HG03354 (cell line): ENCODE measurements around the gene CCDC85C.

Experiments used
- ATAC-seq: cut with Tn5 transposase; IDR thresholded peaks from one replicate; pipeline ENCODE4 v1.9.1; 2021; ENCODE audit warnings: mild to moderate bottlenecking; ENCODE audit not compliant: unreplicated experiment, poor library complexity, severe bottlenecking

Gene CCDC85C

GRCh38 chr14:99576761-99577705, 27.0 kb downstream of the CCDC85C start:
- no peak for ATAC-seq

- ATAC-seq = no peak
Measured at GRCh38 chr14:99576304-99576703, 27.7 kb downstream of the CCDC85C start.

DNA sequence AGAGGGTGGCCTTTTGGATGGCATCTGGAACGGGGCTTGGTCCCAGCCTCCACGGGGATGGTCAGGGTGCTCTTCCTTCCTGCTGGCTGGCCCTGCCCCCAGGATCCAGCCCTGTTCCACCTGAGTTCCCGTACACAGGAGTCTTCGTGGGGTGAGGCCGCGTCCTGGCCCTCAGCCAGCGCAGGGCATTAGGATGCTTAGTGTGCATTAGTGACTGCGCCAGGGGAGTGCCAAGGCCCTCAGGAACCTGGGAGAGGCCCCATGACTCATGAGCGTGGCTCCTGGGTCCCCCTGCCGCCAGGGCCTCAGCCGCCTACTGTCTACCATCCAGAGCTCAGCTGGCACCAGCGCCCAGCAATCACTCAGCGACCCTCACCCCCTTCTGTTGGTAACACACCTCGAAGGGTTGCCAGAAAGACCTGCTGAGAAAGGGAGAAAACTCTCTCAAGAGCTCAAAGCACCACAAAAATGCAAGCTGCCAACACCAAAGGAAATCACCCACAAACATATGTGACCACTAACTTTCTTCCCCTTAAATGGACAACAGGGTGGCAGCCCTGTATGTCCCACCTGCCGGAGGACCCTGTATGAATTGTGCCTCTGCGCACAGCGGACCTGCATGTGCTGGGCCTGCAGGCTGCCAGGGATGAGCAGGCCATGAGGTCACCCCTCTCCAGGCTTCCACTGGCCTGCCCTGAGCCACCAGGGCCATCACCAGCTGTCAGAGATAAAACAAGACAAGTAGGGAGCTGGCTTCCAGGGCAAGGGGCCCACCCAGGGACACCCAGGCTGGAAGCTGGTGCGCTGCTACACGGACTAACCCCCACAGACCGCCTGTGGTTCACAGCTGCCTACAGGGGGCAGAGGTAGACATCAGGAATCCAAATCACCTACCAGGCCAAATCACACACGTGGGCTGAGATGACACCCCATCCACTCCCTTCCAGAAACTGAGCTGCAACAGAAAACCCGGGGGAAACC, 28.7 kb downstream of the CCDC85C start:
- no peak for ATAC-seq

DNA sequence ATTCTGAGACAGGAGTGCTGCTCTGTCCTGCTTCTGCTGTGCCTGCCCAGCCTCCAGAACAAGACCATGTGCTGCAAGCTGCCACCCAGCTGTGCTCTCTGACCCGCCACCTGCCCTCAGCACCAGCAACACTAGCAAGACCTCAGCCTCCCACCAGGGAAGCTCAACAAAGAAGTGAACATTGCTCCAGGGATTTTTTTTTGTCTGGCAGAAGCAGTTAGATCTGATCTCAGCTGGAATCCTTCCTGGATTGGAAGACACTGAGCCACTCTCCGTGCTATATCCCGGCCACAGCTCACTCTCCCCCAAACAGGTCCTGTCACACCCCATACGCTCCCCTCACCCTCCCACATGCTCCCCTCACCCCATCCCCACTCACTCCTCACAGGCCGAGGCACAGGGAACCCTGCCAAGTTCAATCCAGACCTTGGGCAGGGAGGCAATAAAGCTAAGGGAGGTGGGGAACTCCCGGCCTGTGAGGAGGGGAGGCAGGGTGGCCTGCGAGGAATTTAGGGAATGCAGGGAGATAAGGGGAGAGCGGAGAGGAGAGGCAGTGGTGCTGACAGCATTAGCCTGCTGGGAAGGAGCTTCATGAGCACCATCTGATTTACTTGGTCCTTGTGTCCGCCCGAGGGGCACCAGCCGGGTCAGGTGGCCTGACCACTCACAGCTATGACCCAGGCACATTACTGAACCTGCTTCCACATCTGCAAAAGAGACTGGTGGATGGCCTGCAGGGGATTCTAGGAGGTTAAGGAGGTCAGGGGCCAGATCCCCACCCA, 29.7 kb downstream of the CCDC85C start:
- ATAC-seq = no peak

DNA sequence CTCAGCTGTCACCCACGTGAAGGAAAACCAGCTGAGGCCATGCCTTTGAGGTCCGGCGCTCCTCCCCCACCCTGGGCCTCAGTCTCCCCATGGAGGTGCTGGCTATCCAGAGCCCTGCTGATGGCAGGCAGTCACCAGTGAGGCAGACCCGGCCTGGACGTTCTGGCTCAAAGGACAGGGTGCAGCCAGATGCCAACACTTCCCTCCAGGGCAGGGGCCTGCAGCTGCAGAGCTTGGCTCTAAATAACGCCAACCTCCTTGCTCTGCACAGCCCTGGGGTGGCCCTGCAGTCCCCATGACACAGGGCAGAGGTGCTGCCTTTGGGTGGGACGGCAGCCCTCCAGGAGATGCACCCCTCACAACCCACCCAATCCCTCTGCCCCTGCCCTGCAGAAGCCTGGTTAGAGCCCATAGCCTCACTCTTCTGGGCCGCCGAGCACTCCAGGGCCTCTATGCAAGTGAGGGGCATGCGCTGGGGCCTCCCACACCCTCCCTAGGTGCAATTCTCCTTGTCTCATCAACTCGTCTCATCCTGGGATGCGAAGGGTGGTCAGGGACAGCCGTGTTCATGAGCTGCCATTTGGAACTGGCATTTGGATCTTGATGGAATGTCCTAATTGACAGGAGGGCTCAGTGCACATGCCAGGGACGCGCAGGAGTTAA, 30.4 kb downstream of the CCDC85C start:
- ATAC-seq = no peak

DNA sequence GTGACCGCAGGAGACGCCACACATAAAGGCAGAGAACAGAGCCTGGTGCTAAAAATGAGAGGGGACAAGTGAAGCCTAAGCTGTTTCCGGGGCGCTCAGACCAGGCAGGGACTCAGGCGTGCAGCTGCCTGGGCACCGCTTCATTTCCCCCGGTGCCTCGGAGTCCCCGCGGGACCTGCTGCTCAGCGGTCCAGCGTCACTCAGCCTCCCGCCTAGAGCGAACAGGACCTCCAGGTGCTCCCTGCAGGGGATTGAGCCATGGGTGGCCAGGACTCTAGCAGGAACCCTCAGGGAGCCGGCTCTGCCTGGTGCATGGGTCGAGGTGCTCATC, 31.0 kb downstream of the CCDC85C start:
- no peak for ATAC-seq

DNA sequence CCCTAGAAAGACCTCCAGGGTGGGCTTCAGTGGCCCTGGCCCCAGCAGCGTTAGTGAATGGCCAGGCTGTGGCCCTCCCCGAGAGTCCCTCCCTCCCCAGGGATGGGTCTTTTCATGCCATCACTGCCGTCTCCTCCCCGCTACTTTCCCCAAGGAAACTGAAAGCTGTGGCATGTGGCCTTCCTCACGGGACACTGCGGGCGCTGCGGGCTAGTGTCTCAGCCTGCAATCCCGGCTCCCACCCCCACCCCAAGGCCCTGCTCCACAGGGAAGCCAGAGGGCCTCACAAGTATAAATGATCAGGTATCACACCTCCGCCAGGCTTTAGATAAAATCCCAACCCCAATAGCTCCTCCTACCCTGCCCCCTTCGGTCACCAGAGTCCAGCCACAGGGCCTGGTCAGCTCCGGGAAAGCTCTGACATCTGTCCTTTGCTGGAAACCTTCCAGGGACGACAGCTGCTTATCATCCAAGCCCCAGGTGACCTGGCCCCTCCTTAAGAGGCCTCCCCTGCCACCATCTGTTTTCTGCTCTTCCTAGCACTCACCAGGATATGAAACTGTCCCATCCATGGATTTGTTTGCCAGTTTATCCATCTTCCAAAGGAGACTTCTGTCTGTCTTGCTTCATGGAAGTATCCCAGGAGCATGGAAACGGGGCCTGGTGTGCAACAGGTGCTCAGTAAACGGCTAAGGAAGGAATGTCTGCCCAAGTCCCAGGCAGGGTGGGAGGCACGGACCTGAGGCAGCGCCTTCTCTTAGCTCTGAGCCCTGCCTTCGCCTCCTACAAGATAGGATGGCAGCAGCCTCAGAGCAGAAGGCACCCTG, 31.6 kb downstream of the CCDC85C start:
- no peak for ATAC-seq

- ATAC-seq = no peak
Measured at GRCh38 chr14:99571303-99571986, 32.6 kb downstream of the CCDC85C start.

GRCh38 chr14:99570544-99571302, 33.3 kb downstream of the CCDC85C start:
- no peak for ATAC-seq

GRCh38 chr14:99569725-99570543, 34.1 kb downstream of the CCDC85C start:
- no peak for ATAC-seq

DNA sequence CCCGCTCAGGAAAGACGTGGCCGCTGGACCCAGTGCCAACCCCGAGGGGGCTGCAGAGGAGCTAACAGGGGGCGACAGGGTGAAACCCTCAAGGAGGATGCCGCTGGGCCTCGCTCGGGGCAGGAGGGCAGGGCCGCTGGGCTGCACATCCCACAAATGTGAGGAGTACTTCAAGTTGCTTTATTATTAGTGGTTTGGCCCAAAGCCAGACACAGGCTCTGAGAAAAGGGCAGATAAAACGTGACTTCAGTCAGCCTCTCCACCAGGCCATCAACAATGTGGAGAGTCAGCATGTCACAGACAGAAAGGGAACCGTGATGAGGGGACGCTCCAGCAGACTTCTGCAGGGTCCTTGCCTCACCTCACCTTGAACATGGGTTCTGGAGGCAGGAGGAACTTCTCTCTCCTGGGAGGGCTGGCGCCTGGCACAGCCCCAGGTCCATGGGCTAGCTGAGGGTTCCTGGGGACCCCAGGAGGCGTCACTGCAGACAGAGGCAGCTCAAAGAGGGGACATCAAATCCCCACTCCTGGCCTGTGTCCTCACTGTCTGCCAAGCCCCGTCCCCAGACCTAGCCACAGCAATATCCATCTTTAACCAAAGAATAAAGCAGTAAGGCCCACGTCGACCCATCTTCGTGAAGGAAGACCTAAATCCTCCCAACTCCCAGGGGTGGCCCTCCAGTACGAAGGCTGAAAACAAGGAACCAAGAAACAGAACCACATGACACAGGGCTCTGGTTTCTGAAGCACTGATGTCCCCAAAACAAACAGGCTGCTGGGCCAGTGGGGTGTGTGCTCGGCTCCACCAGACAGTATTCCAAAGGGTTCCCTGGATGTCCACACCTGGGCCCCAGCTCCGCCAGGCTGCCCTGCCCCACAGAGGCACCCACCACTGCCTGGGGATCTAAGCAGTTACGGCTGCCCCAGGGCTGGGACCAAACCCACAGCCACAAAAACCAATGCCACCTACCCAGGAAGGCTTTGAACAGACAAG, 35.1 kb downstream of the CCDC85C start:
- no peak for ATAC-seq

- no peak for ATAC-seq
Measured at GRCh38 chr14:99566390-99567354, 37.3 kb downstream of the CCDC85C start.

DNA sequence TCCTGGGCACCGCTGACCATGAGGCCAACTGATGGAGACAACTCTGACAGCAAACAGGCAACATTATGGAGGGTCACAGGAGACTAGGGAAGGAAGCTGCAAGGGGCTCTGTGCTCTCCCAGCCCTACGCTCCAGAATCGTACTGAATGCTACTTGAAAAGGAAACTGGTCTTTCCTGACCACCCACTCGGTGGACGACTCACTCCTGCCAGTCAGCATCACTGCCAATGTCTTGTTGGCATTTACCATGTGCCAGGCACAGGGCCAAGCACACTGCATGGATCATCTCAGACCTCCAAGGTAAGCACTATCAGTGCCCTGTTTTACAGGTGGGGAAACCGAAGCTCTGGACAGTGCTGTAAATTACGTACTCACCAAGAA, 38.0 kb downstream of the CCDC85C start:
- ATAC-seq = no peak

DNA sequence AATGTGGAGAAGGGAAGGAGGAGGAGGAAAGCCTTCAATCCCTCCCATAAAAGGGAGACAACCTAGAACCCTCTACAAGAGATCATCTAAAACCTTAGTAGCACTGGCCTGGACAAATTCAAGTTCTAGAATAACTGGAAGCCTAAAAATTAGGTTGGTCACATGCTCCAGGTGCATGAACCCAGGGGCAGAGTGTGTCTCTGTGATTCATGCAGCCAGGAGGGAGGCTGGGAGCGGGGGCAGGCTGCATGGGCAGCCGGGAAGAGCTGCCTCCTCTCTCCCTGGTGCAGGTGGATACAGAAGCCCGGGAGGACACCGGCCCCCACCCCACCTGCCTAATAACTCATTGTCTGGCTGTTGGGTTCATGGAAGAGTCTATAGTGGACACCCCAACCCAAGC, 38.6 kb downstream of the CCDC85C start:
- ATAC-seq = no peak
